HG02623 (cell line): ENCODE results near the gene ESRP2.

Experiments
- ATAC-seq: cut with Tn5 transposase; IDR thresholded peaks from one replicate; pipeline ENCODE4 v1.9.1; 2021; ENCODE audit warnings: moderate library complexity; ENCODE audit not compliant: unreplicated experiment

ESRP2 gene

DNA sequence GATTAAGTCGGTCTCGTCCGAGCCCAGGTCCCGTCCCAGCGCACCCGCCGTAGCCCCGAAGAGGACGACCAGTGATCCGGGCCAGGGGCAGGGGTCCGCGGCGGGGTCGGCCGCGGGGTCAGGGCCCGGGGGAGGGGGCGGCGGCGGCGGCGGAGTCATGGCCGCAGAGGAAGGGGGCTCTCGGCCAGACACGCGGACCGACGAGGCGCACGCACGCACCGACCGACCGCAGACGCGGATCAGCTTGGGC lies at the start of gene ESRP2:
Gene ESRP2, minus strand, starts transcription at position 241 of the 250 bp plus-strand sequence. Its CDS starts 82 bp downstream, at position 159.
- no peak for ATAC-seq

GRCh38 chr16:68285683-68286082 lies 49.8 kb upstream of the ESRP2 start:
- no peak for ATAC-seq

- ATAC-seq = peak; percentile 41
Measured at GRCh38 chr16:68284847-68285246, 48.9 kb upstream of the ESRP2 start.

GRCh38 chr16:68283801-68284598 lies 48.1 kb upstream of the ESRP2 start:
- no peak for ATAC-seq

- no peak for ATAC-seq
Measured at GRCh38 chr16:68283346-68283745, 47.4 kb upstream of the ESRP2 start.

DNA sequence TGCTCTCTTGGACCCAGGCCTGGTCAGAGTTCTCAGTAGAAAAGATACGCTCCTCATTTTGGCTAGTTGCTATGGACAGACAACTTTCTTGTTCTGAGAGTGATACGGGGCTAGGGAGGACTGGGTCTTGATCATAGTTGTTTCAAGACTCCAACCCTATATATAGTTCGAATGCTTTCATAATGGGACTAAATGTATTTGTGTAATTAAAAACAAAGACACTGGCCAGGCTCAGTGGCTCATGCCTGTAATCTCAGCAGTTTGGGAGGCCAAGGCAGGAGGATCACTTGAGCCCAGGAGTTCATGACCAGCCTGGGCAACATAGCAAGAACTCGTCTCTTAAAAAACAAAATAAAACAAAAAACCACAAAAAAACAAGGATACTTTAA lies 46.1 kb upstream of the ESRP2 start:
- no peak for ATAC-seq

- no peak for ATAC-seq
Measured at GRCh38 chr16:68281368-68282063, 45.6 kb upstream of the ESRP2 start.

DNA sequence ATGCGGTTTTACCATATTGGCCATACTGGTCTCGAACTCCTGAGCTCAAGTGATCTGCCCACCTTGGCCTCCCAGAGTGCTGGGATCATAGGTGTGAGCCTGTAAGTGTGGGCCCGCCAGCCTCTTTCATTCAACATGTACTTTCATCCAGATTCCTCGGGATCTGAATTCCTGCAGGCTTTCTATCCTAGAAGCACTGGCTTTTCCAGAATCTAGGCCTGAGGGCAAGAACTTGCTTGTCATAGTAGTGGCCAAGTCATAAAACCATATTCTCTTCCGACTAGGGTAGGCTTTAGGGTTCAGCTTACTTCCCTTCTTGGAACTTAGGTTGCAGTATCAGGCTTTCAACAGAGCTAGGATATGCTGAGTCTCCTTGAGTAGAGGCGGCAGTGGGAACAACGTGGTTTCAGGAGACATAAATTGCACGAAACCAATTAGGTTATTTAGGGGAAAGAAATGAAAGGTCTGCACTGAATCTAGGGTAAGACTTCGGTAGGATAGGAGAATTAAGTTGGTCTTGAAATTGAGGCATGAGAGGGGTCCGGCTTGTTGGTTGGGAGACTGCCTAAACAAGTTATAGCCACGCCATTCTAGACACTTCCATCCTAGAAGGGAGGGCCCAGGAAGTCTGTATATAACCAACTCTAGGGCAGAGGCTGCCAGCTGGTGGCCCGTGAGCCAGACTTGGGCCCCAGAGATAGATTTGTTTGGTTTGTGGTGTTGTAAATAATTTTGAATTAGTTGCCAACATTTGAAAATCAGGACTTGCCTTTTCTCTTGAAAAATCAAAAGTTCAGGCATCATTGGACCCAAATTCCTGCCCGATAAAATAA lies 44.0 kb upstream of the ESRP2 start:
- ATAC-seq = no peak

DNA sequence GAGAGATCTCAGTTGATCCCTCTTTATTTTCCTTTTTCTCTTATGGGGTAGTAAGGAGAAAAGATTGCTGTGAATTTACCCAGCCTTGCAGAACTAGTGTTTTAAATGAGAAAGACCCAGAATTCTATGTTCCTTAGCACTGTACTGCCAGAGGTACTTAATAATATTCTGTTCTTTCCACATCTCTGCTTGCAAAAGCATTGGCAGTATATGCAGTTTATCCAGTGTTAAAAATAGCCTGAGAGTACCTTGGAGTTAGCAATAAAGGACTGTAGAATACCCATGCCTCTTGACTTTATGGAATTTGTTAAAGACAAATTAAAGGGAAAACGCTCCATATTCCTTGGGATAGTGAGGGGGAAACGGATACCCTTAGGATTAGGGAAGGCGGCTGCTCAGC lies 40.3 kb upstream of the ESRP2 start:
- no peak for ATAC-seq

- no peak for ATAC-seq
Measured at GRCh38 chr16:68275611-68276191, 39.8 kb upstream of the ESRP2 start.

- ATAC-seq = no peak
Measured at GRCh38 chr16:68274441-68274840, 38.5 kb upstream of the ESRP2 start.

GRCh38 chr16:68273896-68274295 lies 38.0 kb upstream of the ESRP2 start:
- ATAC-seq = no peak

- no peak for ATAC-seq
Measured at GRCh38 chr16:68273459-68273858, 37.5 kb upstream of the ESRP2 start.

DNA sequence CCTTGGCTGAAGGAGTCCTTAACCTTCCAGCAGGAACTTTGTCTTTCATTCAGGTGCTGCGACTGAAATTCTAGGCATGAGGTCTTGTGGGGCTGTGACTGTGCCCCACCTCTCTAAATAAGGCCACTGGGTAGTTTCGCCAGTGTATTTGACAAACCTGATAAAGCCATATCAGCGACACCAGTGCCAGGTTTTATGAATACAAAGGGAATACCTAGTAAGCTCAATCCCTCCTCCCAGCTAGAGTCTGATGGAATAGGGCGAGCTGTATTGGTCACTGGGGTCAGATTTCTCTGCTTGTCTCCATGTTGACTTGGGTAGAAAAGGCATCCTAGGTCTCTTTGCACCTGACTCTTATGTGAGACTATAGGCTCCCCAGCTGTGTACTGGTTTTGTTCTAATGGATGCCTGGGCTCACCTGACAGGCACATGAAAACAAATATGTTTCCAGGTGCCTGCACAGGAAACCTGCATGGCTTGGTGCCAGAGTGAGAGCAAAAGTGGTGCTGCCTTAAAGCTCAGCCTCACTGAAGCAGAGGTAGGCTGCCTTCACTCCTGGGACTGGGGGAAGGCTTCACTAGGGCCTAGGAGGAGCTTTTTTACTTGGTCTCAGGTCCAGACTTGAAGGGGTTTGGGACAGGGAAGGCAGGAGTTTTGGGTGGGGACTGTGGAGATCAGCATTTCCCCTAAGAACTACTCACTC lies 36.7 kb upstream of the ESRP2 start:
- no peak for ATAC-seq

DNA sequence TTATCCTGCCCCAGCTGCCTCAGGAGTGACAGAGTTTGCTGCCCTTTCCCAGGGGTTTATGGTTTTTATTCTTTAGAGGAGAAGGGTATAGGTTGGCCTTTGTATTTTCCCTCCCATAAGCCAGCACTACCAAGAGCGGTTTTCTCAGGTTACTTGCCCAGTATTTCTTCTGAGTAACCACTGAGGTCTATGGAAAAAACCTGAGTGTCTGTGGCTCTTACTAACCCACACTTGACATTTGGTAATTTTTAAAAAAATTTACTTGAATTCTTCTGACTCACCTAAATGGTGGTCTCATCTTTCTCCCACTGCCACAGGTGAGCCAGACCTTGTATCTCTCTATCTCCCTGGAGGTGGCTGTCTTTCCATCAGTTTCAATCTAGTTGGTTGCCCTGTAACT lies 34.4 kb upstream of the ESRP2 start:
- ATAC-seq = no peak

DNA sequence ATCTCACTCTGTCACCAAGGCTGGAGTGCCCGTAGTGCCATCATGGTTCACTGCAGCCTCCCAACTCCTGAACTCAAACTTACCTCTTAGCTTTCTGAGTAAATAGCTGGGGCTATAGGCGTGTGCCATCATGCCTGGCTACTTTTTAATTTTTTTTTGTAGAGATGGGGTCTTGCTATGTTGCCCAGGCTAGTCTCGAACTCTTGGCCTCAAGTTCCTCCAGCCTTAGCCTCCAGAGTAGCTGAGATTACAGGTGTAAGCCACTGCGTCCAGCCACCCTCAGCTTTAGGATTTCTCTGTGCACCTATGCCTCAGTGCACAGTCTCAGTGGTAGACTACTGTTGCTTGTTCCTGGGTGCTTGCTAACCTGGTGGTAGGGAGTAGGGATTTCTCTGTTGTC lies 33.9 kb upstream of the ESRP2 start:
- no peak for ATAC-seq

DNA sequence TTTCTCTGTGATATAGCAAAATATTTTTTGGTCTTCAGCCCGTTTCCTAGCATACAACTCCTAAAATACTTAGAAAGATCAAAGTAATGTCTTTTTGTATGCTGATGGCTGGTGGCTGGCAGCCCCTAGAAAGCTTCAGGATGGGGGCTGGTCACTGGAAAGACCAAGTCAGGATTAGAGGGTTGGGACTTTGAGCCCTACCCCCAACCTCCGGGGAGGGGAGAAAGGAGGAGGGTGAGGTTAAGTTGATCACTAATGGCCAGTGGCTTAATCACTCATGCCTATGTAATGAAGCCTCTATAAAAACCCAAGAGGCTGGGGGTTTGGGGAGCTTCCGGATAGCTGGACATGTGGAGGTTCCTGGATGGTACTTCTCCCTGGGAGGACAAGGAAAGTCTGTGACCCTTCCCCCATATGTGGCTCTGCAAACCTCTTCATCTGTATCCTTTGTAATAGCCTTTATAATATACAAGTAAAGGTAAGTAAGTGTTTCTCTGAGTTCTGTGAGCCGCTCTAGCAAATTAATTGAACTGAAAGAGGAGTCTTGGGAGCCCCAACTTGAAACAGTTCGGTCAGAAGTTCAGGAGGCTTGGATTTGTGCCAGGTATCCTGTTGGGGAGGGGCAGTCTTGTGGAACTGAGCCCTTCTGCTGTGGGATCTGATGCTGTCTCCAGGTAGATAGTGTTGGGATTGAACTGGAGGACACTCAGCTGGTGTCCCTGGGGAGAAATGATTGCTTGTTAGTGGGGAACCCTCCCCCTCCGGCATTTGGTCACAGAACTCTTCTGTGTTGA lies 31.9 kb upstream of the ESRP2 start:
- ATAC-seq = no peak

- peak; percentile 3 for ATAC-seq
Measured at GRCh38 chr16:68265078-68265920, 29.4 kb upstream of the ESRP2 start.
